HepG2 (cell line): ENCODE measurements around the gene ACAP2.
A peak's percentile ranks its signal among the peaks of the same experiment; 100 is the strongest.

Experiments used
- ARID2 ChIP-seq: sonication (generic); formaldehyde crosslinking; IDR thresholded peaks from 2 replicates; pipeline ENCODE4 v1.8.1; 2022; ENCODE audit warnings: mild to moderate bottlenecking, missing genetic modification reagents, borderline replicate concordance
- CTCF ChIP-seq: sonication (generic); formaldehyde crosslinking; IDR thresholded peaks from 2 replicates; pipeline ENCODE4 v1.5.0; 2020; ENCODE audit warnings: mild to moderate bottlenecking, missing genetic modification reagents, moderate library complexity
- GABPA ChIP-seq, 2 experiments: IDR thresholded peaks; 2 replicates each; pipeline ENCODE4 v1.6.1; 2011 to 2016; ENCODE audit warnings: low read depth in 2 of 2, low read length in 1 of 2, missing biosample characterization in 1 of 2, missing genetic modification characterization in 1 of 2
- IRF1 ChIP-seq: sonication (generic); formaldehyde crosslinking; IDR thresholded peaks from 2 replicates; pipeline ENCODE4 v1.4.0; 2020; ENCODE audit warnings: low read depth, mild to moderate bottlenecking, missing genetic modification reagents
- POLR2A ChIP-seq, 2 experiments: IDR thresholded peaks; 2 replicates each; pipeline ENCODE4 v1.6.1; 2011; ENCODE audit warnings: low read depth in 2 of 2, low read length in 2 of 2, mild to moderate bottlenecking in 1 of 2, moderate library complexity in 1 of 2; ENCODE audit not compliant: insufficient read depth in 1 of 2
- SIN3B ChIP-seq: fragments of 150-350 bp; IDR thresholded peaks from 2 replicates; pipeline ENCODE4 v1.6.1; 2014; ENCODE audit warnings: low read length
- SP1 ChIP-seq, 2 experiments: fragments of 450-650 bp in 1 of 2; sonication (generic) in 1 of 2; formaldehyde crosslinking in 1 of 2; IDR thresholded peaks; 2 replicates each; pipeline versions ENCODE4 v1.4.0 to v1.6.1; 2016 to 2020; ENCODE audit warnings: missing genetic modification reagents in 1 of 2
- ZNF17 ChIP-seq: sonication (generic); formaldehyde crosslinking; IDR thresholded peaks from 2 replicates; pipeline ENCODE4 v1.5.0; 2020; ENCODE audit warnings: mild to moderate bottlenecking, missing genetic modification reagents
- ZNF18 ChIP-seq: sonication (generic); formaldehyde crosslinking; IDR thresholded peaks from 2 replicates; pipeline ENCODE4 v1.8.0; 2022; ENCODE audit warnings: mild to moderate bottlenecking, missing genetic modification reagents; ENCODE audit not compliant: insufficient replicate concordance
- ZNF24 ChIP-seq: fragments of 450-650 bp; IDR thresholded peaks from 2 replicates; pipeline ENCODE4 v1.6.1; 2017; ENCODE audit warnings: antibody characterized with exemption, mild to moderate bottlenecking
- ZNF670 ChIP-seq: sonication (generic); formaldehyde crosslinking; IDR thresholded peaks from 2 replicates; pipeline ENCODE4 v1.8.0; 2022; ENCODE audit warnings: mild to moderate bottlenecking, missing genetic modification reagents, borderline replicate concordance
- ZNF687 ChIP-seq: sonication (generic); formaldehyde crosslinking; IDR thresholded peaks from 2 replicates; pipeline ENCODE4 v1.5.1; 2020; ENCODE audit warnings: mild to moderate bottlenecking, missing genetic modification reagents, moderate library complexity
- TF ChIP-seq, protein P1 (sequence below): fragments of 450-650 bp; IDR thresholded peaks from 2 replicates; pipeline ENCODE4 v1.6.1; 2016

DNA sequence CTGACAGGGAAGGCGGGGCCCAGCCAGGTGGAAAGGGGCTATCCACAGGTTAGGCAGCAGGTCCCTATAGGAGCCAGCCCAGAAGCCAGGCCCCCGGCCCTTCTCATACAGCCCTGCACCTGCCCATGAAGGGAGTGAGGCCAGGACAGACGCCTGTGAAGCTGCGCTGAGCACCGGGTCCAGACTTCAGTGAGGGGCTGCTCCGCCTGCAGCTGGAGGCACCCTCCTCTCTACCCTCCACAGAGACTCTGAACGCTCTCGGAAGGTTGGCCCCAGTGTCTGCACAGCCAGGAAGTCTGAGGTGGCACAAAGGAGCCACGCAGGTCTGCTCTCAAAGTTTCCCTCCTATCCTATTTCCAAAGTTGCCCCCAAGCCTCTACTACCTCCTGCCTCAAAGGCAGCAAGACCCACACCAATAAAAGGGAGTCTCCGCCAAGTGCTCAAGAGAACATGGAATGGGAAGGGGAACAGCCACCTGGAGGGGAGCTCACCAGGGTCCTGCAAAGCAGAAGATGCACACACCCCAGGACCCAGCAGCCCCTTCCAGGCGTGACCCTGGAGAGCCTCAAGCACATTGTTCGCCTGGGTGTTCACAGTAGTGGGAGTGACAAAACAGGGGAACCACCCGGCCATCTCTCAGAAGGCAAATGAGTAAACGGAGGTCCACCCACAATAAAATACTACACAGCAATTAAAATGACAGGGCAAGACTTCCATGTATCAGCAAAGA lies 191.3 kb downstream of the ACAP2 start:
- TF ChIP-seq IRF1 (no peak), CTCF (CRISPR knock-in tag) (no peak), ARID2 (CRISPR knock-in tag) (no peak), GABPA (IDR thresholded peaks at IDR 0.05; ENCODE audit: low read depth, low read length) (no peak), GABPA (CRISPR knock-in tag; IDR thresholded peaks at IDR 0.05; ENCODE audit: low read depth) (no peak), ZNF18 (CRISPR knock-in tag) (no peak), SP1 (IDR thresholded peaks at IDR 0.05) (no peak), SP1 (CRISPR knock-in tag; IDR thresholded peaks at IDR 0.05) (no peak), SIN3B (no peak), POLR2A (IDR thresholded peaks at IDR 0.05; ENCODE audit: insufficient read depth in 1 of 2, low read depth in 2 of 2, low read length in 2 of 2) (no peak), ZNF17 (CRISPR knock-in tag) (no peak), ZNF687 (CRISPR knock-in tag) (0 out of 2 replicates have a peak, but pooled peaks have one; percentile 17), ZNF24 (no peak), ZNF670 (no peak)
- TF ChIP-seq, protein P1, sequence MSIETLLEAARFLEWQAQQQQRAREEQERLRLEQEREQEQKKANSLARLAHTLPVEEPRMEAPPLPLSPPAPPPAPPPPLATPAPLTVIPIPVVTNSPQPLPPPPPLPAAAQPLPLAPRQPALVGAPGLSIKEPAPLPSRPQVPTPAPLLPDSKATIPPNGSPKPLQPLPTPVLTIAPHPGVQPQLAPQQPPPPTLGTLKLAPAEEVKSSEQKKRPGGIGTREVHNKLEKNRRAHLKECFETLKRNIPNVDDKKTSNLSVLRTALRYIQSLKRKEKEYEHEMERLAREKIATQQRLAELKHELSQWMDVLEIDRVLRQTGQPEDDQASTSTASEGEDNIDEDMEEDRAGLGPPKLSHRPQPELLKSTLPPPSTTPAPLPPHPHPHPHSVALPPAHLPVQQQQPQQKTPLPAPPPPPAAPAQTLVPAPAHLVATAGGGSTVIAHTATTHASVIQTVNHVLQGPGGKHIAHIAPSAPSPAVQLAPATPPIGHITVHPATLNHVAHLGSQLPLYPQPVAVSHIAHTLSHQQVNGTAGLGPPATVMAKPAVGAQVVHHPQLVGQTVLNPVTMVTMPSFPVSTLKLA, result no peak
